ENCODE data around the gene CD109. TPM values are rescaled to one million over a fixed set of nuclear protein-coding genes. Genes with fewer than 3 reads are reported as not detected.

Gene CD109
- total RNA-seq, 1 donor from 2014 or later = 55.0 TPM

- DNase-seq = no peak
These were observed 31.1 kb downstream of the CD109 start for GRCh38 chr6:73727114-73727513.

DNA sequence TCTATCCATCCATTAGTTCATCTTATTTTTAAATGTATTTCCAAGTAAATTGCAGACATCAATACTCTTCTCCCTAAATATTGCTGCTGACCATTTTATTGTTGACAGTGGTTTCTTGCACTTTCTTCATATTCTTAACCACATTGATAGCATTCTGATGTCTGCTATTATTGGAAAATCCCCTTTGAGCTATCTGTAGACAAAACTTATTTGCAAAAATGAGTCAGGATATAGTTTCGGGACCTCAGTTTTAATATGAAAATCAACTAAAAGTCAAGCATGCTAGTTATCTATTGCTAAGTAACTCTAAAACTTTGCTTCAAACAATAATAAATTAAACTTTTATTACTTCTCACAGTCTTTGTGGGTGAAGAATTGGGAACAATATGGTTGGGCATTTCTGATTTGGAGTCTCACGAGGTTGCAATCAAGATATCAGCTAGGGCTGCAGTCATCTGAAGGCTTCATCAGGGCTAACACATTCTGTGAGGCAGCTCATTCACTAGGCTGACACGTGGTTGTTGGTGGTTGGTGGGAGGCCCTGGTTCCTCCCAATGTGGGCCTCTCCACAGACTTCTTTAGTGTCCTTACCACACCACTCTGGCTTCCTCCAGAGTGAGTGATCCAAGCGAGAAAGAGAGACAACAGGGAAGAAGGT, 32.7 kb downstream of the CD109 start:
- no peak for DNase-seq

DNA sequence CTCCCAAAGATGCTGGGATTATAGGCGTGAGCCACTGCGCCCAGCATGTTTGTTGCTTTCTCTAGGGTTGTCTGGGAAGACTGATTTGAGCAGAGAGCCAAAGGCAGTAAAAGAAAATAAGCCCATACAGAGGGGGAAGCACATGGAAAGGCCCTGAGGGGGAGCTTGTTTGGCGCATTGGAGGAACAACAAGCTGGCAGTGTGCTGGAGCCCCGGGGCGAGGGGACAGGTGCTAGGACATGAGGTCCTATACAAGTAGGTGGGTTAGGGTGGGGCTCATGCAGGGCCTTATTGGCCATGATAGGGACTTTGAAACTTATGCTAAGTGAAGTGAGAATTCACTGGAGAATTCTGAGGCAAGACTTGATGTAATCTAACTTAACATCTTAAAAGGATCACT, 35.3 kb downstream of the CD109 start:
- DNase-seq = no peak

DNA sequence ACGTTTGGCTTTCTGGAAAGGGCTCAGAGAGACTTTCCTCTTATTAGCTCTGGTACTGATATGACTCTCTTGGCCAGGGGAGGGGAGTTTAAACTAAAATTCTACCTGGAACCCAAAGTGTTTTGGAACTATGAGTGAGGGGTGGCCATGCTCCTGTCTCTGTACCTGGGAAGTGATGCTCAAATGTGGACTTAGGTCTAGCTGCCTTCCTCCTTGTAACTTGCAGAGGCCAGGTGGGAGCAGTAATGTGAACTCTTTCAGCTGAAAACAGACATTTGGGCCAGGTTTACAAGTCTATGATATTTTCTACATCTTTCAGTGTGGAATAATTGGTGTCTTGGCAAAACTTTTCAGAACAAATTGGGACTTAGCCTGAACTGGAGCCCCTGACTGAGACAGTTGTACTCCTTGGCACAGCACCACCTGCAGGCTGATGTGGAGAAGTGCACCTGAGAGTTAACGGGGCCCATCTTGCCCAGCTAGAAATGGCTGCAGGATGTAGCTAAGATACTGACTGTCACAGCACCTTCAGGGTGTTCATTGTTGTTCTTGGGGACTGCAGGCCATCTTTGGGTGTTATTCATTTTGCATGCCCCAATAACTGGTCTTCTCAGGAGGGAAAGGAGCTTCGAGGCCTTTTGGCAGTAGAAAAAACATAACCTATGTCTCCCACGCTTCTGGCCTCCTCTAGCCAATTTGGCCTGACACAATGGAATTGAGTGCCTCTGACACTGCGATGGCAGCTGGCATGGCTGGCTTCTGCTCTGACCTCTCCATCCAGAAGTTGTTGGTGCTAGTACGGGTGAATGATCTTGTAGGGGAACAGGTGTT, 37.1 kb downstream of the CD109 start:
- DNase-seq = peak; percentile 45

DNA sequence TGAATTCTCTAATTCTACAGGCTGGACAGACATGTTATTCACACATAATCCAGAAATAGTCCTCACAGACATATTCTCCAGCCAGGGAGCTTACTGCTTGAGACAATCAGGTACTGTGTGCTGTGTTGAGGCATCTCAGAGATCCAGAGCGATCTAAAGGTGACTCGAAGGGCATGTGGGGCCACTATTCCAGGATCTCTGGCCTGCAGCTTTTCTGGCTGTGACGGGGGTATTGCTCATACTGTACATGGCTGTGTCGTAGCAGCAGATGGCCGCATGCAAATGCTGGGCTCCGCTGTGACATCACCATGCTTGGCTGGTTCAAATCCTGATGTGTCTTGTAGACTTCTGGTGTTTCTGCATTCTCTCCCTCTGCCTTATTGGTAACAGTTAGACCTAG, 37.8 kb downstream of the CD109 start:
- DNase-seq = no peak

GRCh38 chr6:73734832-73735453, 38.9 kb downstream of the CD109 start:
- no peak for DNase-seq

DNA sequence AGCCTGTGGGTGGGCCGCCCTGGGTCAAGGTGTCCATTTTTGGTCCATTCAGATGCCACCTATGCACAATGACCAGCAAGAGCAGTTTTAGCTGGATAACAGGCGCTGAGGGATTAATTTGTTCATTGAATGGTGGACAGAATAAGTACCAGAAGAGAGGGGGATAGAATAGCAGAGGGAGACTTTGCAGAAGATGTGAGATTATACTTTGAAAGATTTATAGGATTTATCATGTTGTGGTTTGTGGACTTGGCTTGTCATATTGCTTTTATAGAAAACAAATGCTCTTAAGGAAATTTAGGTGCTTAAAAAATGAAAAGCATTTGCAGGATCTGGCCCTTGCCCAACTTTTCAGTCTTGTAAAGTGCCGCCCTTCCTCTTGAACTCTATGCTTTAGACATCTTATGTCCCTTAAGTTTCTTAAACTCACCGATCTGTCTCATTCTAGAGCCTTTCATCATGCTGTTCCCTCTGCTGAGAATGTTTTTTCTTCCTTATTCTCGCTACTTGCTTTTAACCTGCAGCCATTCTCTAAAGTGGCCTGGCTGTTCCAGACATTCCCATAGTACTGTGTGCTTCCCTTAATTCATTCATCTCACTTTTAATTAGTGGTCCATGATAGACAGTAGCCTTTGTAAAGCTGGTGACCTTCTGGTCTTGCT, 42.5 kb downstream of the CD109 start:
- DNase-seq = no peak

- DNase-seq = peak; percentile 64
These were observed 43.1 kb downstream of the CD109 start for GRCh38 chr6:73739096-73739495.

DNA sequence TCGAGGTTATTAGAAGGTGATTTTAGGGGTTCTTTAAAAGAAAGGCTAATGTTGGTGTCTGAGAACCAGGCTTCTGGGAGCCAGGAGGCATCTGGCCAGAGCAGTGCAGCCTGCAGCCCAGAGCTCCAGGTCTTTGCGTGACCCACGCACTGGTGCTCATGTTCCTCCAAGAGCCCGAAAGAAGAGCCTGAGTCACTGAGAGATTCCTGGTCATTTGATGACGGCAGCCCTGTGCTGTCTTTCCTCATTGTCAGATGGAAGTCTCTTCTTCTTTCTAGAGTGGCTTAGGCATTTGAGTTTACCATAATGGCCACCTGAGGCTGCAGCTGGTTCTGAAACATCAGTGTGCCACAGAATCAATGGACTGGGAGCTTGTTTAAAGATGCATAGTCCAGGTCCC, 46.4 kb downstream of the CD109 start:
- DNase-seq = no peak

GRCh38 chr6:73743081-73743480, 47.1 kb downstream of the CD109 start:
- DNase-seq = no peak

DNA sequence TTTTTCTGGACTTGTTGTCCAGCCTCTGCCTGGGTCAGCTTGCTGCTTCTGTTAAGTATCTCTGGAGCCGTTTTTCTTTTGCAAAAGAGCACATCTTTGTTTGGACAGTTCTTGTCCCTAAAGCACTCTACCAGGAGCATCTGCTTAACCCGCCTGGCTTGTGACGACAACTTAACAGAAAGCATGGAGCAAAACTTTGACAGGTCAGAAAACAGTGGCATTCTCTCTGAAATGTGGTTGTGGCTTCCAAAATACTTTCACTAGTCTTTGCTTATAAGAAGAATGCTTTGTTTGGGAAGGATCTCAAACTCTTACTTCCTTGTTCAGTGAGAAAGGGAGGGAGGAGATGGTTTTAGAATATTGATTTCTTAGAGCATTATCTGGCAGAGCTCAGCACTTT, 47.6 kb downstream of the CD109 start:
- no peak for DNase-seq

- no peak for DNase-seq
These were observed 50.8 kb downstream of the CD109 start for GRCh38 chr6:73746787-73747186.

- DNase-seq = no peak
These were observed 51.3 kb downstream of the CD109 start for GRCh38 chr6:73747289-73747688.

- no peak for DNase-seq
These were observed 56.9 kb downstream of the CD109 start for GRCh38 chr6:73752943-73753342.

DNA sequence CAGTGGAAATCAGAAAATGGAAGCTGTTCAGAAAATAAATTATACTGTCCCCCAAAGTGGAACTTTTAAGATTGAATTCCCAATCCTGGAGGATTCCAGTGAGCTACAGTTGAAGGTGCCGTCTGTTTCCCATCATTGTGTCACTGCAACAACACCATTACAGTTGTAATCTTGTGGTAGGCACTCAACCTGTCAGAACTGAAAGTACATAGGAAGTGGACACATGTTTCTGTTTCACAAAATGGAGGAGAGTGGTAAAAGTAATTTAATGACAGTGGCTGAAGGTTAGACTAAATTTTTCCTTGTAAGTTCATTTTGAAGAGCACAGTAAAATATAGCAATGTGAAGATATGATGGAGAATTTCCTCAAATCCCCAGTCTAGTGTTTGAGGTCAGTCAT, 70.0 kb downstream of the CD109 start:
- DNase-seq = no peak

- no peak for DNase-seq
These were observed 72.6 kb downstream of the CD109 start for GRCh38 chr6:73768558-73768957.

GRCh38 chr6:73769976-73770375, 74.0 kb downstream of the CD109 start:
- DNase-seq = no peak

- no peak for DNase-seq
These were observed 78.3 kb downstream of the CD109 start for GRCh38 chr6:73774311-73774774.

- no peak for DNase-seq
These were observed 83.9 kb downstream of the CD109 start for GRCh38 chr6:73779943-73780342.

DNA sequence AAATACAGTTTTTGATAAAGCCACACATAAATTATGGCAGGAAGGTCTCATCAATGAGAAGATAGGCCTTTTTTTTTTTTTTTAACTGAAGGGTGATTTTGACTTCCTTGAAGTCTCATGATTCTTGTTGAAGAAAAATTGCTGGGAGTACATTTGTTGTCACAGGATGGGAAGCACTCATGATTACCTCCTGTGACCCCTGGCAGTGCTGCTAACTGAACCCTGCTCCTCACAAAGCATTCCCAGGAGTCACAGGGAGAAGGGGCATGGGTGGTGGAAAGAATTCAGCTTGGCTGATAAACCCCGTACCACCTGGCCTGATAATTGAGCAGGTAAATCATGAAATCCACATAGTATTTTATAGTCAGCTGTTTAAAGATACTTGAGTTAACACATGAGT, 86.9 kb downstream of the CD109 start:
- DNase-seq = no peak

DNA sequence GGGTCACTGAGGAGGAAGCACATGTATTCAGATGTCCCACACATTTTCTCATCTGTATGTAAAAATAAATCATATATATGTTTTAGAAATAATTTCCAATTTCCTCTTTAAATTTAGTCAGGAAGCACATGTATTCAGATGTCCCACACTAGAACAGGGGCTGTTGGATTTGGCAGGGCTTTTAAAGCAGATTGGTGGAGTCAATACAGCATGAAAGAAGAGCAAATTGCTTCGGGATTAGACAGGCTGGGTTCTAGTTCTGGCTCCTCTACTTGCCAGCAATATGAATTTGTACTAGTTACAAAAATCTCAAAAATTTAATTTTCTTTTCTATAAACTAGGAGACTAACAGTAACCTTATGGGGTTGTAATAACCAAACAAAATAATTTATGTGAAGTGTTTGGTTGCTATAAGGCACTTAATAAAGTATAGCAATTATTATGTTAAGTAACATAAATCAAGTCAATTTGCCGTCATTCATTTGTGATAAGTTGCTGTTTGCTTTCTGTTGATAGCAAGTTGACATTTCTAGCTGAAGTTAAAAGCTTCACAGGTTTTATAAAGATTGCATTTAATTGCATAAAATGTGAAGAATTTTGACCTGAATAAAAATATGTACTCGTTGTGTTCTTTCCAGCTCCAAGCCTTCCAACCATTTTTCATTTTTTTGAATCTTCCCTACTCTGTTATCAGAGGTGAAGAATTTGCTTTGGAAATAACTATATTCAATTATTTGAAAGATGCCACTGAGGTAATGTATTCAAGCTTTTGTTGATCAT, 88.9 kb downstream of the CD109 start:
- no peak for DNase-seq

DNA sequence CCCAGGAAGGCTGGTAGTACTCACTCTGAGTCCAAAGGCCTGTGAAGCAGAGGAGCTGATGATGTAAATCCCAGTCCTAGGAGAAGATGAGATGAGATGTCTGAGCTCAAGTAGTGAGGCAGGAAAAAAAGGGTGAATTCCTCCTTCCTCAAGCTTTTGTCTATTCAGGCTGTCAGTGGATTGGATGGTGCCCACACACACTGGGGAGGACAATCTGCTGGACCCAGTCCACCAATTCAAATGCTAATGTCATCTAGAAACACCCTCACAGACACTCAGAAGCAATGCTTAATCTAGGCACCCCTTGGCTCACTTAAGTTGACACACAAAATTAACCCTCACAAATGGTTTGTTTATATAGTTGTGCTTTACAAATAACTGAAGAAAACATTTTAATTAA, 94.6 kb downstream of the CD109 start:
- no peak for DNase-seq
